HG03135 (cell line): ENCODE results near the gene KIF17.
"Not testable (repeated sequence)": the region's sequence is repeated elsewhere in the genome, so short reads cannot be mapped to it uniquely, and the experiment has no call there.

Experiments used
- ATAC-seq: cut with Tn5 transposase; IDR thresholded peaks from one replicate; pipeline ENCODE4 v1.9.1; 2021; ENCODE audit warnings: mild to moderate bottlenecking, moderate library complexity; ENCODE audit not compliant: unreplicated experiment

KIF17 gene

GRCh38 chr1:20695515-20695914 is 22.3 kb downstream of the KIF17 start:
- no peak for ATAC-seq

- no peak for ATAC-seq
Observed at GRCh38 chr1:20693623-20694022, 24.2 kb downstream of the KIF17 start.

GRCh38 chr1:20691872-20692271 is 25.9 kb downstream of the KIF17 start:
- ATAC-seq, result no peak

- no peak for ATAC-seq
Observed at GRCh38 chr1:20689645-20690056, 28.2 kb downstream of the KIF17 start.

- no peak for ATAC-seq
Observed at GRCh38 chr1:20686883-20687725, 30.7 kb downstream of the KIF17 start.

- no peak for ATAC-seq
Observed at GRCh38 chr1:20685741-20686140, 32.1 kb downstream of the KIF17 start.

GRCh38 chr1:20685099-20685662 is 32.6 kb downstream of the KIF17 start:
- no peak for ATAC-seq

GRCh38 chr1:20684651-20685050 is 33.2 kb downstream of the KIF17 start:
- ATAC-seq, result no peak

GRCh38 chr1:20684050-20684620 is 33.7 kb downstream of the KIF17 start:
- no peak for ATAC-seq

GRCh38 chr1:20683614-20684013 is 34.2 kb downstream of the KIF17 start:
- ATAC-seq, result no peak

GRCh38 chr1:20682571-20683236 is 35.1 kb downstream of the KIF17 start:
- no peak for ATAC-seq

GRCh38 chr1:20681999-20682398 is 35.8 kb downstream of the KIF17 start:
- ATAC-seq, result no peak

- ATAC-seq, result no peak
Observed at GRCh38 chr1:20680269-20680668, 37.5 kb downstream of the KIF17 start.

- ATAC-seq, result no peak
Observed at GRCh38 chr1:20678599-20678998, 39.2 kb downstream of the KIF17 start.

- ATAC-seq, result not testable (repeated sequence)
Observed at GRCh38 chr1:20673626-20674025, 44.2 kb downstream of the KIF17 start.

- ATAC-seq, result no peak
Observed at GRCh38 chr1:20672265-20672632, 45.6 kb downstream of the KIF17 start.

- no peak for ATAC-seq
Observed at GRCh38 chr1:20670936-20671335, 46.9 kb downstream of the KIF17 start.

- no peak for ATAC-seq
Observed at GRCh38 chr1:20668581-20668980, 49.2 kb downstream of the KIF17 start.

- no peak for ATAC-seq
Observed at GRCh38 chr1:20666804-20667203, 51.0 kb downstream of the KIF17 start.

- no peak for ATAC-seq
Observed at GRCh38 chr1:20666146-20666545, 51.7 kb downstream of the KIF17 start.

GRCh38 chr1:20665726-20666125 is 52.1 kb downstream of the KIF17 start:
- no peak for ATAC-seq
